SK-N-SH treated with all-trans-retinoic acid at 6 μM for 48 hours (cell line): ENCODE measurements around the gene DCLRE1A.

Experiments used
- CREB5 ChIP-seq: fragments of 250-450 bp; sonication (Bioruptor Pico); IDR thresholded peaks from 2 replicates; pipeline ENCODE4 v1.5.1; 2020; ENCODE audit warnings: low read depth, mild to moderate bottlenecking, moderate library complexity
- CSDC2 ChIP-seq: fragments of 250-450 bp; sonication (Bioruptor Pico); IDR thresholded peaks from 2 replicates; pipeline ENCODE4 v1.5.0; 2020; ENCODE audit warnings: mild to moderate bottlenecking, moderate library complexity
- CSRNP3 ChIP-seq: fragments of 250-450 bp; sonication (Bioruptor Pico); IDR thresholded peaks from 2 replicates; pipeline ENCODE4 v1.5.1; 2021; ENCODE audit warnings: mild to moderate bottlenecking, moderate library complexity
- PATZ1 ChIP-seq: fragments of 250-450 bp; sonication (Bioruptor Pico); IDR thresholded peaks from 2 replicates; pipeline ENCODE4 v1.8.0; 2020; ENCODE audit warnings: mild to moderate bottlenecking, moderate library complexity, borderline replicate concordance
- RARB ChIP-seq: fragments of 250-450 bp; sonication (Bioruptor Pico); IDR thresholded peaks from 2 replicates; pipeline ENCODE4 v1.8.0; 2021; ENCODE audit warnings: mild to moderate bottlenecking, moderate library complexity
- ZFP30 ChIP-seq: fragments of 450-650 bp; formaldehyde crosslinking; IDR thresholded peaks from 2 replicates; pipeline ENCODE4 v1.5.0; 2022; ENCODE audit warnings: mild to moderate bottlenecking, moderate library complexity
- ZNF8 ChIP-seq: fragments of 450-650 bp; formaldehyde crosslinking; IDR thresholded peaks from 2 replicates; pipeline ENCODE4 v1.5.0; 2020; ENCODE audit warnings: mild to moderate bottlenecking, moderate library complexity
- TF ChIP-seq, protein P1 (sequence below): fragments of 250-450 bp; sonication (Bioruptor Pico); IDR thresholded peaks from 2 replicates; pipeline ENCODE4 v1.8.0; 2021; ENCODE audit warnings: low read depth, mild to moderate bottlenecking, moderate library complexity, borderline replicate concordance

- TF ChIP-seq, protein P1, sequence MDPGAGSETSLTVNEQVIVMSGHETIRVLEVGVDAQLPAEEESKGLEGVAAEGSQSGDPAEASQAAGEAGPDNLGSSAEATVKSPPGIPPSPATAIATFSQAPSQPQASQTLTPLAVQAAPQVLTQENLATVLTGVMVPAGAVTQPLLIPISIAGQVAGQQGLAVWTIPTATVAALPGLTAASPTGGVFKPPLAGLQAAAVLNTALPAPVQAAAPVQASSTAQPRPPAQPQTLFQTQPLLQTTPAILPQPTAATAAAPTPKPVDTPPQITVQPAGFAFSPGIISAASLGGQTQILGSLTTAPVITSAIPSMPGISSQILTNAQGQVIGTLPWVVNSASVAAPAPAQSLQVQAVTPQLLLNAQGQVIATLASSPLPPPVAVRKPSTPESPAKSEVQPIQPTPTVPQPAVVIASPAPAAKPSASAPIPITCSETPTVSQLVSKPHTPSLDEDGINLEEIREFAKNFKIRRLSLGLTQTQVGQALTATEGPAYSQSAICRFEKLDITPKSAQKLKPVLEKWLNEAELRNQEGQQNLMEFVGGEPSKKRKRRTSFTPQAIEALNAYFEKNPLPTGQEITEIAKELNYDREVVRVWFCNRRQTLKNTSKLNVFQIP (CRISPR knock-in tag): no peak
- TF ChIP-seq RARB (CRISPR knock-in tag) (no peak), CSDC2 (CRISPR knock-in tag) (no peak), CREB5 (CRISPR knock-in tag) (no peak), PATZ1 (CRISPR knock-in tag) (no peak), ZNF8 (CRISPR knock-in tag) (no peak), CSRNP3 (no peak), ZFP30 (CRISPR knock-in tag) (no peak)
These were observed 15.9 kb upstream of the DCLRE1A start for GRCh38 chr10:113869789-113870188.
